Ascending aorta (tissue), 2 donors: ENCODE measurements around the gene MSN. TPM values are rescaled to one million over a fixed set of nuclear protein-coding genes. Genes with fewer than 3 reads are reported as not detected.

Experiments used
- DNase-seq, 2 donors: peaks; one replicate each; pipeline ENCODE4 v3.0.0-alpha.2; 2019; ENCODE audit warnings: low spot score in 2 of 2
- H3K27ac ChIP-seq, 2 donors: fragments of 200-600 bp; sonication (generic); one replicate each; pipeline ENCODE4 v1.5.1; 2016 to 2017; ENCODE audit warnings: mild to moderate bottlenecking in 1 of 2
- H3K27me3 ChIP-seq: fragments of 200-600 bp; sonication (generic); one replicate; pipeline ENCODE4 v1.5.1; 2017
- H3K36me3 ChIP-seq, 2 donors: fragments of 200-600 bp; sonication (generic); one replicate each; pipeline ENCODE4 v1.5.1; 2016
- H3K4me1 ChIP-seq, 2 donors: fragments of 200-600 bp; sonication (generic); one replicate each; pipeline ENCODE4 v1.5.1; 2016 to 2017; ENCODE audit warnings: mild to moderate bottlenecking in 1 of 2
- H3K4me3 ChIP-seq, 2 donors: fragments of 200-600 bp; sonication (generic); one replicate each; pipeline ENCODE4 v1.5.1; 2016 to 2017; ENCODE audit warnings: mild to moderate bottlenecking in 1 of 2
- H3K9me3 ChIP-seq, 2 donors: fragments of 200-600 bp; sonication (generic); one replicate each; pipeline ENCODE4 v1.5.1; 2016
- intact Hi-C: fragments of 100-400 bp; cut with DNase I; formaldehyde crosslinking; loops from one replicate; pipeline ENCODE4 v1.15.1; 2023
- total RNA-seq: library from RNA; depleted of rRNA; stranded (reverse); fragments of >200 nt; gene quantifications from one replicate; pipeline ENCODE4 v1.1.0, GENCODE V29; 2016
- TF ChIP-seq, protein P1 (sequence below), 3 experiments: fragments of 200-600 bp in 2 of 3; fragments of 450-650 bp in 1 of 3; sonication (generic) in 2 of 3; IDR thresholded peaks; one replicate each; pipeline ENCODE4 v1.5.1; 2016 to 2019; ENCODE audit warnings: antibody characterized with exemption in 3 of 3, mild to moderate bottlenecking in 1 of 3, moderate library complexity in 1 of 3

MSN gene
- total RNA-seq, 1 donor from 2014 or later: 338 TPM

GRCh38 chrX:65695849-65696449, 28.5 kb downstream of the MSN start:
- peak overlapping the region in 1 of 2 donors; percentile 20 for H3K4me3 ChIP-seq
- H3K9me3 ChIP-seq: no peaks in the 10 kb centered on the region
- TF ChIP-seq, protein P1, sequence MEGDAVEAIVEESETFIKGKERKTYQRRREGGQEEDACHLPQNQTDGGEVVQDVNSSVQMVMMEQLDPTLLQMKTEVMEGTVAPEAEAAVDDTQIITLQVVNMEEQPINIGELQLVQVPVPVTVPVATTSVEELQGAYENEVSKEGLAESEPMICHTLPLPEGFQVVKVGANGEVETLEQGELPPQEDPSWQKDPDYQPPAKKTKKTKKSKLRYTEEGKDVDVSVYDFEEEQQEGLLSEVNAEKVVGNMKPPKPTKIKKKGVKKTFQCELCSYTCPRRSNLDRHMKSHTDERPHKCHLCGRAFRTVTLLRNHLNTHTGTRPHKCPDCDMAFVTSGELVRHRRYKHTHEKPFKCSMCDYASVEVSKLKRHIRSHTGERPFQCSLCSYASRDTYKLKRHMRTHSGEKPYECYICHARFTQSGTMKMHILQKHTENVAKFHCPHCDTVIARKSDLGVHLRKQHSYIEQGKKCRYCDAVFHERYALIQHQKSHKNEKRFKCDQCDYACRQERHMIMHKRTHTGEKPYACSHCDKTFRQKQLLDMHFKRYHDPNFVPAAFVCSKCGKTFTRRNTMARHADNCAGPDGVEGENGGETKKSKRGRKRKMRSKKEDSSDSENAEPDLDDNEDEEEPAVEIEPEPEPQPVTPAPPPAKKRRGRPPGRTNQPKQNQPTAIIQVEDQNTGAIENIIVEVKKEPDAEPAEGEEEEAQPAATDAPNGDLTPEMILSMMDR (IDR thresholded peaks at IDR 0.05): no peak
- no peaks in the 10 kb centered on the region for H3K27me3 ChIP-seq
- no peaks in the 10 kb centered on the region for H3K36me3 ChIP-seq
- H3K4me1 ChIP-seq: peaks cover 6 to 42% of the 10 kb centered on the region in 2 donors
- intact Hi-C loops: loop anchor here (2.0 kb wide), 1 partner anchor 21 kb away; no protein-coding TSS in a partner anchor
- no peak for DNase-seq
- H3K27ac ChIP-seq: peak overlapping the region; percentile 85 to 89

DNA sequence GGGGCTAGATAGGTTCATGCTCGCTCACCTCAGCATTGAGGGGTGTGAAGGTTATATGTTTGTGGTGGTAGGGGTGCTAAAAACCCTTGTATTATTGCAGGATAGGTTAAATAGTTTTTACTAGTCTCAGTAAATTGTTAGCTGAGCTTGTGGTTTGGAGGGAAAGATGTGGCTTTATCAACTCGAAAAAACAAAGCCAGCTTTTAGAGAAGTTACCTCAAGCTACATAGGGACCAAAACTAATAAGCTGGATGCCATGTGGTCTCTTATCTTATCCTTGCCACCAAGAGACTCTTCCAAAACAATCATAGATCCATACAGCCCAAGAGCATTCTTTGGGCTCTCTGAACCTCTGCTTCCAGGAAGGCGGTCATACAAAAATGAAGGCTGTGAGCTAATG, 29.2 kb downstream of the MSN start:
- intact Hi-C loops: loop anchor here (2.0 kb wide), 1 partner anchor 22 kb away; no protein-coding TSS in a partner anchor
- DNase-seq: no peak
- no peaks in the 10 kb centered on the region for H3K9me3 ChIP-seq
- peaks cover 4 to 42% of the 10 kb centered on the region in 2 donors for H3K4me1 ChIP-seq
- no peaks in the 10 kb centered on the region for H3K27me3 ChIP-seq
- H3K36me3 ChIP-seq: no peaks in the 10 kb centered on the region
- TF ChIP-seq, protein P1 (IDR thresholded peaks at IDR 0.05): no peak
- peak overlapping the region; percentile 85 to 89 for H3K27ac ChIP-seq
- H3K4me3 ChIP-seq: no peak overlapping the region

GRCh38 chrX:65697211-65697641, 29.8 kb downstream of the MSN start:
- intact Hi-C loops: loop anchor here (2.0 kb wide), 1 partner anchor 22 kb away; no protein-coding TSS in a partner anchor
- H3K4me3 ChIP-seq: no peak overlapping the region
- H3K4me1 ChIP-seq: peaks cover 4 to 38% of the 10 kb centered on the region in 2 donors

GRCh38 chrX:65697915-65698796, 30.7 kb downstream of the MSN start:
- peak in 1 of 2 donors; percentile 33 for DNase-seq
- Histone ChIP-seq H3K4me3 (peak overlapping the region in 1 of 2 donors; percentile 15), H3K9me3 (no peaks in the 10 kb centered on the region), H3K4me1 (peaks cover 6 to 45% of the 10 kb centered on the region in 2 donors), H3K27ac (peak overlapping the region; percentile 85 to 89), H3K27me3 (no peaks in the 10 kb centered on the region), H3K36me3 (no peaks in the 10 kb centered on the region)
- intact Hi-C loops: loop anchor here (2.0 kb wide), 1 partner anchor 23 kb away; no protein-coding TSS in a partner anchor
- TF ChIP-seq, protein P1 (IDR thresholded peaks at IDR 0.05): no peak

More at GRCh38 chrX:65697211-65697641, 29.8 kb downstream of the MSN start:
- no peak for DNase-seq
- H3K36me3 ChIP-seq: no peaks in the 10 kb centered on the region
- TF ChIP-seq, protein P1 (IDR thresholded peaks at IDR 0.05): no peak
- H3K9me3 ChIP-seq: no peaks in the 10 kb centered on the region
- no peaks in the 10 kb centered on the region for H3K27me3 ChIP-seq
- peak overlapping the region; percentile 85 to 89 for H3K27ac ChIP-seq

GRCh38 chrX:65702956-65703355, 35.5 kb downstream of the MSN start:
- H3K4me1 ChIP-seq: peaks cover 14 to 44% of the 10 kb centered on the region in 2 donors
- intact Hi-C loops: no loop called here
- H3K4me3 ChIP-seq: no peak overlapping the region
- no peaks in the 10 kb centered on the region for H3K9me3 ChIP-seq
- H3K27ac ChIP-seq: peak overlapping the region; percentile 84 to 85
- TF ChIP-seq, protein P1 (IDR thresholded peaks at IDR 0.05): no peak
- H3K36me3 ChIP-seq: no peaks in the 10 kb centered on the region
- DNase-seq: no peak
- no peaks in the 10 kb centered on the region for H3K27me3 ChIP-seq
